ENCODE measurements around the gene CYSTM1. TPM values are rescaled to one million over a fixed set of nuclear protein-coding genes. Genes with fewer than 3 reads are reported as not detected.

CYSTM1 gene
- total RNA-seq, 1 donor from 2014 or later = 24.9 TPM

GRCh38 chr5:140236891-140237598, 62.1 kb downstream of the CYSTM1 start:
- Mint-ChIP-seq H3K27me3 (ENCODE audit: low read depth) (no peaks in the 10 kb centered on the region), H3K36me3 (ENCODE audit: low read depth) (peaks cover 4% of the 10 kb centered on the region), H3K4me1 (ENCODE audit: low read depth) (peaks cover 13% of the 10 kb centered on the region), H3K4me3 (ENCODE audit: unreplicated experiment) (no peak overlapping the region), H3K9me3 (ENCODE audit: low read depth) (no peaks in the 10 kb centered on the region), H3K27ac (ENCODE audit: unreplicated experiment) (no peak overlapping the region)
- no peak for DNase-seq (ENCODE audit: low spot score)
- TF ChIP-seq CTCF (IDR thresholded peaks at IDR 0.05) = no peak

GRCh38 chr5:140238756-140239155, 63.8 kb downstream of the CYSTM1 start:
- H3K27ac Mint-ChIP-seq (ENCODE audit: unreplicated experiment) = no peak overlapping the region

GRCh38 chr5:140239461-140239860, 64.5 kb downstream of the CYSTM1 start:
- H3K4me3 Mint-ChIP-seq (ENCODE audit: unreplicated experiment) = no peak overlapping the region
- no peak for TF ChIP-seq CTCF (IDR thresholded peaks at IDR 0.05)
- no peak for DNase-seq (ENCODE audit: low spot score)
- no peak overlapping the region for H3K27ac Mint-ChIP-seq (ENCODE audit: unreplicated experiment)
- H3K4me1 Mint-ChIP-seq (ENCODE audit: low read depth) = peaks cover 18% of the 10 kb centered on the region
- no peaks in the 10 kb centered on the region for H3K9me3 Mint-ChIP-seq (ENCODE audit: low read depth)
- H3K27me3 Mint-ChIP-seq (ENCODE audit: low read depth) = no peaks in the 10 kb centered on the region
- peaks cover 2% of the 10 kb centered on the region for H3K36me3 Mint-ChIP-seq (ENCODE audit: low read depth)

More at GRCh38 chr5:140238756-140239155, 63.8 kb downstream of the CYSTM1 start:
- TF ChIP-seq CTCF (IDR thresholded peaks at IDR 0.05) = no peak
- DNase-seq (ENCODE audit: low spot score) = no peak
- Mint-ChIP-seq H3K4me1 (ENCODE audit: low read depth) (peaks cover 15% of the 10 kb centered on the region), H3K9me3 (ENCODE audit: low read depth) (no peaks in the 10 kb centered on the region), H3K27me3 (ENCODE audit: low read depth) (no peaks in the 10 kb centered on the region), H3K4me3 (ENCODE audit: unreplicated experiment) (no peak overlapping the region), H3K36me3 (ENCODE audit: low read depth) (peaks cover 2% of the 10 kb centered on the region)

- DNase-seq (ENCODE audit: low spot score) = no peak
- Mint-ChIP-seq H3K4me1 (ENCODE audit: low read depth) (peaks cover 24% of the 10 kb centered on the region), H3K27ac (ENCODE audit: unreplicated experiment) (no peak overlapping the region), H3K4me3 (ENCODE audit: unreplicated experiment) (no peak overlapping the region), H3K9me3 (ENCODE audit: low read depth) (no peaks in the 10 kb centered on the region), H3K36me3 (ENCODE audit: low read depth) (peaks cover 2% of the 10 kb centered on the region), H3K27me3 (ENCODE audit: low read depth) (no peaks in the 10 kb centered on the region)
- peak; percentile 84 for TF ChIP-seq CTCF (IDR thresholded peaks at IDR 0.05)
These were observed 65.1 kb downstream of the CYSTM1 start for GRCh38 chr5:140239939-140240700.

GRCh38 chr5:140240987-140241706, 66.2 kb downstream of the CYSTM1 start:
- no peak for DNase-seq (ENCODE audit: low spot score)
- peaks cover 2% of the 10 kb centered on the region for H3K36me3 Mint-ChIP-seq (ENCODE audit: low read depth)
- H3K27me3 Mint-ChIP-seq (ENCODE audit: low read depth) = no peaks in the 10 kb centered on the region
- no peak overlapping the region for H3K4me3 Mint-ChIP-seq (ENCODE audit: unreplicated experiment)
- peaks cover 34% of the 10 kb centered on the region for H3K4me1 Mint-ChIP-seq (ENCODE audit: low read depth)
- H3K9me3 Mint-ChIP-seq (ENCODE audit: low read depth) = no peaks in the 10 kb centered on the region
- TF ChIP-seq CTCF (IDR thresholded peaks at IDR 0.05) = no peak
- H3K27ac Mint-ChIP-seq (ENCODE audit: unreplicated experiment) = peak overlapping the region; percentile 65
